ENCODE measurements around the gene SLC38A4.
"Not testable (repeated sequence)": the region's sequence is repeated elsewhere in the genome, so short reads cannot be mapped to it uniquely, and the experiment has no call there.

The SLC38A4 gene

GRCh38 chr12:46825591-46826414, at the start of gene SLC38A4:
SLC38A4 (minus strand) TSS chr12:46825997; CDS start chr12:46793071, 32,926 bp downstream.
- no peak for DNase-seq

- DNase-seq, result no peak
Observed at GRCh38 chr12:46875095-46875494, 49.3 kb upstream of the SLC38A4 start.

- no peak for DNase-seq
Observed at GRCh38 chr12:46874642-46875041, 48.8 kb upstream of the SLC38A4 start.

- no peak for DNase-seq
Observed at GRCh38 chr12:46872135-46872534, 46.3 kb upstream of the SLC38A4 start.

- DNase-seq, result no peak
Observed at GRCh38 chr12:46865311-46865710, 39.5 kb upstream of the SLC38A4 start.

- DNase-seq, result no peak
Observed at GRCh38 chr12:46858368-46858767, 32.6 kb upstream of the SLC38A4 start.

GRCh38 chr12:46857486-46857885, 31.7 kb upstream of the SLC38A4 start:
- no peak for DNase-seq

- no peak for DNase-seq
Observed at GRCh38 chr12:46855760-46856159, 30.0 kb upstream of the SLC38A4 start.

- not testable (repeated sequence) for DNase-seq
Observed at GRCh38 chr12:46854188-46854587, 28.4 kb upstream of the SLC38A4 start.

GRCh38 chr12:46848792-46849191, 23.0 kb upstream of the SLC38A4 start:
- DNase-seq, result not testable (repeated sequence)

GRCh38 chr12:46847001-46847400, 21.2 kb upstream of the SLC38A4 start:
- no peak for DNase-seq

- DNase-seq, result no peak
Observed at GRCh38 chr12:46843811-46844210, 18.0 kb upstream of the SLC38A4 start.

- DNase-seq, result no peak
Observed at GRCh38 chr12:46841891-46842290, 16.1 kb upstream of the SLC38A4 start.

GRCh38 chr12:46839964-46840363, 14.2 kb upstream of the SLC38A4 start:
- no peak for DNase-seq

GRCh38 chr12:46839232-46839631, 13.4 kb upstream of the SLC38A4 start:
- no peak for DNase-seq

- no peak for DNase-seq
Observed at GRCh38 chr12:46835785-46836184, 10.0 kb upstream of the SLC38A4 start.

GRCh38 chr12:46832130-46832704, 6.4 kb upstream of the SLC38A4 start:
- no peak for DNase-seq

- DNase-seq, result no peak
Observed at GRCh38 chr12:46831335-46832129, 5.7 kb upstream of the SLC38A4 start.

GRCh38 chr12:46830731-46831334, 5.0 kb upstream of the SLC38A4 start:
- DNase-seq, result no peak

GRCh38 chr12:46824709-46825108, 1.1 kb downstream of the SLC38A4 start:
- no peak for DNase-seq

- DNase-seq, result no peak
Observed at GRCh38 chr12:46818642-46819041, 7.2 kb downstream of the SLC38A4 start.

GRCh38 chr12:46815809-46816208, 10.0 kb downstream of the SLC38A4 start:
- no peak for DNase-seq

- DNase-seq, result no peak
Observed at GRCh38 chr12:46814143-46814542, 11.7 kb downstream of the SLC38A4 start.

Measured in SIG-M5 (cell line).